ENCODE data around the gene SUGCT.

SUGCT gene

GRCh38 chr7:40723829-40724228 lies 589.0 kb downstream of the SUGCT start:
- Mint-ChIP-seq H3K27ac (peak overlapping the region in 2 of 3 experiments; percentile 56 to 80), H3K4me3 (no peak overlapping the region), H3K36me3 (ENCODE audit: low read depth) (no peaks in the 10 kb centered on the region), H3K27me3 (ENCODE audit: low read depth) (no peaks in the 10 kb centered on the region), H3K9me3 (no peaks in the 10 kb centered on the region), H3K4me1 (peaks cover 30% of the 10 kb centered on the region)
- TF ChIP-seq, protein P1, sequence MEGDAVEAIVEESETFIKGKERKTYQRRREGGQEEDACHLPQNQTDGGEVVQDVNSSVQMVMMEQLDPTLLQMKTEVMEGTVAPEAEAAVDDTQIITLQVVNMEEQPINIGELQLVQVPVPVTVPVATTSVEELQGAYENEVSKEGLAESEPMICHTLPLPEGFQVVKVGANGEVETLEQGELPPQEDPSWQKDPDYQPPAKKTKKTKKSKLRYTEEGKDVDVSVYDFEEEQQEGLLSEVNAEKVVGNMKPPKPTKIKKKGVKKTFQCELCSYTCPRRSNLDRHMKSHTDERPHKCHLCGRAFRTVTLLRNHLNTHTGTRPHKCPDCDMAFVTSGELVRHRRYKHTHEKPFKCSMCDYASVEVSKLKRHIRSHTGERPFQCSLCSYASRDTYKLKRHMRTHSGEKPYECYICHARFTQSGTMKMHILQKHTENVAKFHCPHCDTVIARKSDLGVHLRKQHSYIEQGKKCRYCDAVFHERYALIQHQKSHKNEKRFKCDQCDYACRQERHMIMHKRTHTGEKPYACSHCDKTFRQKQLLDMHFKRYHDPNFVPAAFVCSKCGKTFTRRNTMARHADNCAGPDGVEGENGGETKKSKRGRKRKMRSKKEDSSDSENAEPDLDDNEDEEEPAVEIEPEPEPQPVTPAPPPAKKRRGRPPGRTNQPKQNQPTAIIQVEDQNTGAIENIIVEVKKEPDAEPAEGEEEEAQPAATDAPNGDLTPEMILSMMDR (IDR thresholded peaks at IDR 0.05; ENCODE audit: unreplicated experiment in 3 of 3) = no peak

- Mint-ChIP-seq H3K27ac (no peak overlapping the region), H3K4me1 (peaks cover 22% of the 10 kb centered on the region)
These were observed 591.8 kb downstream of the SUGCT start for GRCh38 chr7:40726559-40726958.

DNA sequence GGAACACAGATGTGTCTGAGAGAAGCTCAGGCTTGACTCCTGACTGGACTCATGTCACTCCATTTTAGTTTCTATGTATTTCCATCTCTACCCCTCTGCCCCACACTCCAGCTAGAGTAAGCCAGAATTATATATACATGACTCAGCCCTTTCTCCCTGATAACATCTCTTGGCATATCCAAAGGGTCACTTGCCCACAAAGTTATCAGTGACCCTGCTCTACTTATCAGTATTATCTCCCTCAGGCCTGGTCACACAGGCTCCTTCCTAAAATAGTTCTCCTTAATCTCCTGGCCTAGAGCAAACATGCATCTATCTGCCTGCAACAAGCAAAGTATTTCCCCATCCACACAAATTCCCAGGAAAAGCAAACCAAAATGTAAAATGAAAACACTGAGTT lies 598.3 kb downstream of the SUGCT start:
- TF ChIP-seq, protein P1 (IDR thresholded peaks at IDR 0.05; ENCODE audit: unreplicated experiment in 3 of 3) = no peak

More at GRCh38 chr7:40726559-40726958, 591.8 kb downstream of the SUGCT start:
- Mint-ChIP-seq H3K9me3 (peaks cover 3% of the 10 kb centered on the region), H3K36me3 (ENCODE audit: low read depth) (no peaks in the 10 kb centered on the region), H3K4me3 (no peak overlapping the region), H3K27me3 (ENCODE audit: low read depth) (no peaks in the 10 kb centered on the region)
- TF ChIP-seq, protein P1 (IDR thresholded peaks at IDR 0.05; ENCODE audit: unreplicated experiment in 3 of 3) = no peak

DNA sequence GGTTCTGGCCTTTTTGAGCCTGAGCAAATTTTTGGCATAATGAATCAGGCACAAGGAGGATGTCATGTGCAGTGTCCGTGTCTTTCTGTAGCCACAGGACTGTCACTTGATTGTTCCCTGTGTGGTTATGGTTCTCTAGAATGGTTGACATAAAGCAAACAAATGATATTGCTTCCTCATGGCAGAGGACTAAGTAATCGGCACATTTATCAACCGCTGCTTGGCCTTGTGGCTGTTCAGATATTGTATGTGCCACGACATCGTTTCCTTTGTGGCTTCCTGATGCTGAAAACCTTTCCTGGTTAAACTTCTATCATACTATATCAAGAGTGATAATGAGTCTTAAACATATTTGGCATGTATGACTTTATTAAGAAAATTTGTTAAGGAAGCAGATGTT lies 598.8 kb downstream of the SUGCT start:
- TF ChIP-seq, protein P1 (IDR thresholded peaks at IDR 0.05; ENCODE audit: unreplicated experiment in 3 of 3) = no peak
- Mint-ChIP-seq H3K27ac (no peak overlapping the region), H3K4me3 (no peak overlapping the region), H3K4me1 (no peaks in the 10 kb centered on the region), H3K27me3 (ENCODE audit: low read depth) (no peaks in the 10 kb centered on the region), H3K9me3 (peaks cover 9% of the 10 kb centered on the region), H3K36me3 (ENCODE audit: low read depth) (no peaks in the 10 kb centered on the region)

More for the DNA sequence above, 598.3 kb downstream of the SUGCT start:
- no peak overlapping the region for H3K4me3 Mint-ChIP-seq
- no peaks in the 10 kb centered on the region for H3K4me1 Mint-ChIP-seq
- no peaks in the 10 kb centered on the region for H3K27me3 Mint-ChIP-seq (ENCODE audit: low read depth)
- H3K36me3 Mint-ChIP-seq (ENCODE audit: low read depth) = no peaks in the 10 kb centered on the region
- H3K27ac Mint-ChIP-seq = no peak overlapping the region
- H3K9me3 Mint-ChIP-seq = peaks cover 9% of the 10 kb centered on the region

GRCh38 chr7:40739257-40739656 lies 604.5 kb downstream of the SUGCT start:
- no peaks in the 10 kb centered on the region for H3K36me3 Mint-ChIP-seq (ENCODE audit: low read depth)
- TF ChIP-seq, protein P1 (IDR thresholded peaks at IDR 0.05; ENCODE audit: unreplicated experiment in 3 of 3) = no peak
- H3K4me1 Mint-ChIP-seq = no peaks in the 10 kb centered on the region
- no peak overlapping the region for H3K27ac Mint-ChIP-seq
- H3K9me3 Mint-ChIP-seq = peaks cover 5% of the 10 kb centered on the region
- no peak overlapping the region for H3K4me3 Mint-ChIP-seq
- H3K27me3 Mint-ChIP-seq (ENCODE audit: low read depth) = no peaks in the 10 kb centered on the region

- TF ChIP-seq, protein P1 (IDR thresholded peaks at IDR 0.05; ENCODE audit: unreplicated experiment in 3 of 3) = no peak
- peaks cover 2% of the 10 kb centered on the region for H3K9me3 Mint-ChIP-seq
- H3K4me3 Mint-ChIP-seq = no peak overlapping the region
- H3K27ac Mint-ChIP-seq = no peak overlapping the region
- H3K4me1 Mint-ChIP-seq = peaks cover 4% of the 10 kb centered on the region
- H3K36me3 Mint-ChIP-seq (ENCODE audit: low read depth) = no peaks in the 10 kb centered on the region
- H3K27me3 Mint-ChIP-seq (ENCODE audit: low read depth) = no peaks in the 10 kb centered on the region
These were observed 607.5 kb downstream of the SUGCT start for GRCh38 chr7:40742270-40742669.
